ENCODE data around the gene IVD. TPM values are rescaled to one million over a fixed set of nuclear protein-coding genes. Genes with fewer than 3 reads are reported as not detected.

IVD gene
- total RNA-seq, 1 experiment from 2014 or later = 93.1 TPM

DNA sequence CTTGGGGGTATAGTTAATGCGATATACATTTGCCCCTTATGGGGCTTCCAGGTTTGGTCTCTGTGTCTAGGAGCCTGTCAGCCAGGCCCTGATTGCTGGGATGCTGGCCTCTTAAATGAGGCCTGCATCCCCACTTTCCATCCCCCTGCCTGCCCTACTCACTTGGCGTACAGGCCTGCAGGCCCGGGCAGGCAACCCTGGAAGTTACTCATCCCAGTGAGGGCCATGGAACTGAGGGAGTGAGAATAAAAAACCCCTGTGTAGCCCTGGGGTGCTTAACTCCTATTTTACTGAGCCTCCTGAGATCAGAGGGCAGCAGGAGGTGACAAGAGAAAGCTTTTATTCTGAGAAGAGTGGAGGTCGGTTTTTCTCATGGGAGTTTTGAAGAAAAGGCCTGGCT, 45.6 kb upstream of the IVD start:
- no peak overlapping the region for H2BK20ac ChIP-seq (ENCODE audit: low read depth, low read length, poor library complexity, severe bottlenecking)
- H3K23me2 ChIP-seq (ENCODE audit: insufficient read length, low read depth, low read length, poor library complexity, severe bottlenecking) = peaks cover 4% of the 10 kb centered on the region
- no peak overlapping the region for H3K4ac ChIP-seq (ENCODE audit: low read depth, low read length)
- TF ChIP-seq, protein P1, sequence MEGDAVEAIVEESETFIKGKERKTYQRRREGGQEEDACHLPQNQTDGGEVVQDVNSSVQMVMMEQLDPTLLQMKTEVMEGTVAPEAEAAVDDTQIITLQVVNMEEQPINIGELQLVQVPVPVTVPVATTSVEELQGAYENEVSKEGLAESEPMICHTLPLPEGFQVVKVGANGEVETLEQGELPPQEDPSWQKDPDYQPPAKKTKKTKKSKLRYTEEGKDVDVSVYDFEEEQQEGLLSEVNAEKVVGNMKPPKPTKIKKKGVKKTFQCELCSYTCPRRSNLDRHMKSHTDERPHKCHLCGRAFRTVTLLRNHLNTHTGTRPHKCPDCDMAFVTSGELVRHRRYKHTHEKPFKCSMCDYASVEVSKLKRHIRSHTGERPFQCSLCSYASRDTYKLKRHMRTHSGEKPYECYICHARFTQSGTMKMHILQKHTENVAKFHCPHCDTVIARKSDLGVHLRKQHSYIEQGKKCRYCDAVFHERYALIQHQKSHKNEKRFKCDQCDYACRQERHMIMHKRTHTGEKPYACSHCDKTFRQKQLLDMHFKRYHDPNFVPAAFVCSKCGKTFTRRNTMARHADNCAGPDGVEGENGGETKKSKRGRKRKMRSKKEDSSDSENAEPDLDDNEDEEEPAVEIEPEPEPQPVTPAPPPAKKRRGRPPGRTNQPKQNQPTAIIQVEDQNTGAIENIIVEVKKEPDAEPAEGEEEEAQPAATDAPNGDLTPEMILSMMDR (conservative IDR thresholded peaks at IDR 0.05) = no peak
- no peak overlapping the region for H3K23ac ChIP-seq (ENCODE audit: insufficient read length, low read depth, low read length)
- no peaks in the 10 kb centered on the region; a peak in 1 of 7 replicates for H3K36me3 Mint-ChIP-seq (ENCODE audit: insufficient read depth in 1 of 3, low read depth in 3 of 3)
- no peak overlapping the region for H3K4me2 ChIP-seq (ENCODE audit: insufficient read depth, insufficient read length, low read length)
- no peak overlapping the region for H3K18ac ChIP-seq (ENCODE audit: insufficient read length, low read depth, low read length)
- no peak overlapping the region; a peak in 1 of 5 replicates for H3K4me3 Mint-ChIP-seq
- peaks cover 51% of the 10 kb centered on the region for H3K27me3 Mint-ChIP-seq (ENCODE audit: low read depth)
- H3K4me1 ChIP-seq (ENCODE audit: insufficient read depth, low read length) = no peaks in the 10 kb centered on the region; the same call in 1 of the 2 replicates
- H3K9ac ChIP-seq (ENCODE audit: extremely low read depth, insufficient read length, low read length) = no peak overlapping the region
- H2BK120ac ChIP-seq (ENCODE audit: low read depth, low read length, poor library complexity, severe bottlenecking) = no peak overlapping the region
- peaks cover 9 to 21% of the 10 kb centered on the region in 2 experiments for H3K4me1 Mint-ChIP-seq
- H3K9me3 Mint-ChIP-seq = no peaks in the 10 kb centered on the region
- H3K27ac Mint-ChIP-seq = no peak overlapping the region
- H3K79me1 ChIP-seq (ENCODE audit: insufficient read depth, low read depth, low read length, poor library complexity, severe bottlenecking) = no peaks in the 10 kb centered on the region
- H3K56ac ChIP-seq (ENCODE audit: insufficient read length, low read depth, low read length) = no peak overlapping the region
- no peak overlapping the region for H2BK5ac ChIP-seq (ENCODE audit: insufficient read length, low read length)
- peaks cover 3% of the 10 kb centered on the region for H3K27me3 ChIP-seq (ENCODE audit: insufficient read depth, low read length)
- H4K91ac ChIP-seq (ENCODE audit: insufficient read length, low read depth, low read length) = no peak overlapping the region
- H4K20me1 ChIP-seq (ENCODE audit: control insufficient read depth, insufficient read depth, insufficient read length) = no peaks in the 10 kb centered on the region
- H2BK12ac ChIP-seq (ENCODE audit: insufficient read length, low read depth, low read length) = no peak overlapping the region
- H4K8ac ChIP-seq (replicated peaks; ENCODE audit: insufficient read length, low read depth, low read length) = no peak overlapping the region
- no peak overlapping the region for H3K27ac ChIP-seq (ENCODE audit: insufficient read length, low read depth, low read length)
- no peak overlapping the region for H3T11ph ChIP-seq (ENCODE audit: low read length)
- H2AFZ ChIP-seq (ENCODE audit: low read length) = no peak overlapping the region
- H4K5ac ChIP-seq (ENCODE audit: insufficient read length, low read depth, low read length) = no peak overlapping the region
- H3K14ac ChIP-seq (ENCODE audit: insufficient read depth, low read length) = no peak overlapping the region
- no CpG with 5 or more reads among the region's 4 CpGs for WGBS (ENCODE audit: extremely low coverage, insufficient read length, low lambda C conversion rate)
- no peak overlapping the region for H2BK15ac ChIP-seq (ENCODE audit: low read depth, low read length)
- no peak overlapping the region for H2AK5ac ChIP-seq (ENCODE audit: insufficient read length, low read length)
- H3K79me2 ChIP-seq (ENCODE audit: insufficient read depth, low read length) = no peaks in the 10 kb centered on the region
- H3K9me3 ChIP-seq (ENCODE audit: control insufficient read depth, low read depth, low read length) = no peaks in the 10 kb centered on the region
- DNase-seq = no peak
